A673 (cell line): ENCODE results near the gene ZFYVE9.

Source experiments
- EZH2 ChIP-seq: fragments of 200-600 bp; sonication (generic); IDR thresholded peaks from 2 replicates; pipeline ENCODE4 v1.6.1; 2017; ENCODE audit warnings: borderline replicate concordance, low read depth, mild to moderate bottlenecking, mixed read lengths, antibody characterized with exemption, low read length; ENCODE audit not compliant: poor library complexity, severe bottlenecking
- TF ChIP-seq, protein P1 (sequence below): fragments of 300-800, 200-600 bp; sonication (generic); conservative IDR thresholded peaks from 2 replicates; pipeline ENCODE4 v1.5.1; 2017; ENCODE audit warnings: low read depth, mild to moderate bottlenecking, antibody characterized with exemption, low read length, moderate library complexity, mixed read lengths

- TF ChIP-seq, protein P1, sequence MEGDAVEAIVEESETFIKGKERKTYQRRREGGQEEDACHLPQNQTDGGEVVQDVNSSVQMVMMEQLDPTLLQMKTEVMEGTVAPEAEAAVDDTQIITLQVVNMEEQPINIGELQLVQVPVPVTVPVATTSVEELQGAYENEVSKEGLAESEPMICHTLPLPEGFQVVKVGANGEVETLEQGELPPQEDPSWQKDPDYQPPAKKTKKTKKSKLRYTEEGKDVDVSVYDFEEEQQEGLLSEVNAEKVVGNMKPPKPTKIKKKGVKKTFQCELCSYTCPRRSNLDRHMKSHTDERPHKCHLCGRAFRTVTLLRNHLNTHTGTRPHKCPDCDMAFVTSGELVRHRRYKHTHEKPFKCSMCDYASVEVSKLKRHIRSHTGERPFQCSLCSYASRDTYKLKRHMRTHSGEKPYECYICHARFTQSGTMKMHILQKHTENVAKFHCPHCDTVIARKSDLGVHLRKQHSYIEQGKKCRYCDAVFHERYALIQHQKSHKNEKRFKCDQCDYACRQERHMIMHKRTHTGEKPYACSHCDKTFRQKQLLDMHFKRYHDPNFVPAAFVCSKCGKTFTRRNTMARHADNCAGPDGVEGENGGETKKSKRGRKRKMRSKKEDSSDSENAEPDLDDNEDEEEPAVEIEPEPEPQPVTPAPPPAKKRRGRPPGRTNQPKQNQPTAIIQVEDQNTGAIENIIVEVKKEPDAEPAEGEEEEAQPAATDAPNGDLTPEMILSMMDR: no peak
- TF ChIP-seq EZH2: no peak
Observed at GRCh38 chr1:52238474-52238873, 96.6 kb downstream of the ZFYVE9 start.
